Adrenal gland (tissue), 12 donors: ENCODE data around the gene GJB6. TPM values are rescaled to one million over a fixed set of nuclear protein-coding genes. Genes with fewer than 3 reads are reported as not detected.

Source experiments
- DNase-seq, 7 donors: peaks; one replicate each; pipeline ENCODE4 v3.0.0-alpha.2; 2019 to 2020
- H3K27ac ChIP-seq, 5 donors: fragments of 200-600 bp; sonication (generic) in 4 of 5; 1 replicate in 3 of 5; 2 replicates in 2 of 5; pipeline versions ENCODE4 v1.5.1 to v1.8.0; 2016 to 2020; ENCODE audit warnings: mild to moderate bottlenecking in 1 of 5
- H3K27me3 ChIP-seq: fragments of 200-600 bp; 2 replicates; pipeline ENCODE4 v1.8.0; 2021
- H3K36me3 ChIP-seq, 2 donors: fragments of 200-600 bp; replicated peaks in 1 of 2; 1 replicate in 1 of 2; 2 replicates in 1 of 2; pipeline versions ENCODE4 v1.5.1 to v1.8.0; 2018 to 2022
- H3K4me1 ChIP-seq, 2 donors: fragments of 200-600 bp; replicated peaks in 1 of 2; 1 replicate in 1 of 2; 2 replicates in 1 of 2; pipeline versions ENCODE4 v1.5.1 to v1.8.0; 2018 to 2021
- H3K4me3 ChIP-seq, 4 donors: fragments of 200-600 bp; sonication (generic) in 3 of 4; one replicate each; pipeline ENCODE4 v1.5.1; 2016 to 2018
- H3K9me3 ChIP-seq, 3 donors: fragments of 200-600 bp; sonication (generic) in 1 of 3; replicated peaks in 1 of 3; 1 replicate in 2 of 3; 2 replicates in 1 of 3; pipeline versions ENCODE4 v1.5.1 to v1.8.0; 2016 to 2021
- CTCF ChIP-seq, 6 experiments: fragments of 450-650 bp in 4 of 6; fragments of 200-600 bp in 2 of 6; sonication (generic) in 1 of 6; IDR thresholded peaks; 1 replicate in 5 of 6; 2 replicates in 1 of 6; pipeline versions ENCODE4 v1.5.1 to v1.8.0; 2016 to 2021; ENCODE audit warnings: antibody characterized with exemption in 6 of 6, mild to moderate bottlenecking in 2 of 6, moderate library complexity in 1 of 6
- POLR2A ChIP-seq, 2 donors: fragments of 450-650 bp; IDR thresholded peaks; one replicate each; pipeline ENCODE4 v1.6.1; 2017; ENCODE audit warnings: antibody characterized with exemption in 2 of 2, mild to moderate bottlenecking in 2 of 2, moderate library complexity in 1 of 2
- WGBS, 4 donors: extraction: QIAGEN DNeasy Blood & Tissue Kit in 2 of 4; methylation state at CpG; one replicate each; pipeline versions ENCODE4 v1.1.5 to v1.1.7; 2013 to 2017; 5-methylcytosine and 5-hydroxymethylcytosine counted together
- intact Hi-C, 2 donors: fragments of 100-400 bp; cut with DNase I; formaldehyde crosslinking; loops; one replicate each; pipeline versions ENCODE4 v1.14.1 to v1.15.0; 2022 to 2023
- polyA plus RNA-seq, 3 donors: library from polyadenylated mRNA; stranded (reverse); fragments of 200-250 nt in 2 of 3; fragments of 350-450 nt in 1 of 3; fragmentation: Illumina TruSeq in 1 of 3; extraction: RNeasy Lipid Tissue Mini Kit (QIAGEN cat#74804) in 1 of 3; gene quantifications; one replicate each; pipeline ENCODE4 v1.2.3, GENCODE V29; 2013 to 2014
- total RNA-seq, 9 donors: library from RNA; depleted of rRNA in 4 of 9; stranded (reverse); fragments of >200 nt in 4 of 9; fragments of 120-200 nt in 1 of 9; fragmentation: NEBNext Ultra II Directional in 1 of 9; extraction: Animal tissue kit (Norgen Biotek cat#: 25700) in 1 of 9; gene quantifications; one replicate each; pipeline versions ENCODE4 v1.1.0 to v1.2.4, GENCODE V29; 2013 to 2023
- donor health status: healthy with polysubstance abuse.
- donor health status: Bipolar disorder and iron deficiency.
- donor health status: DM: yes; HTN: yes; CAD: no.
- donor health status: DM: no; HTN: no; CAD: no.
- donor health status: DM: no; HTN: no; CAD: no.
- donor health status: DM: yes; HTN: yes; CAD: no.

Gene GJB6
- total and polyA plus RNA-seq, 12 donors, result 0.16 to 2.3 (median 0.17) TPM; not detected in 9

- 16 to 22% (median 19%) methylated on average over 5 of the region's 5 CpGs for WGBS, 4 donors
- no peak overlapping the region for H3K4me3 ChIP-seq
- intact Hi-C loops, result loop anchor here in 1 of 2 donors (10.0 kb wide), 1 partner anchor 302 kb away; no protein-coding TSS in a partner anchor
- H3K36me3 ChIP-seq, result no peaks in the 10 kb centered on the region
- H3K27ac ChIP-seq, result no peak overlapping the region
- TF ChIP-seq POLR2A (IDR thresholded peaks at IDR 0.05) (no peak), CTCF (IDR thresholded peaks at IDR 0.05) (peak; percentile 64 to 86 (median 65))
- peak in 6 of 7 donors; percentile 51 to 72 (median 64) for DNase-seq
- H3K27me3 ChIP-seq, result peaks cover 27% of the 10 kb centered on the region
- no peaks in the 10 kb centered on the region for H3K9me3 ChIP-seq
- H3K4me1 ChIP-seq, result no peaks in the 10 kb centered on the region
These were observed 49.8 kb downstream of the GJB6 start for GRCh38 chr13:20182231-20182846.

- no peaks in the 10 kb centered on the region for H3K36me3 ChIP-seq
- H3K27ac ChIP-seq, result no peak overlapping the region
- WGBS, 4 donors, result 84 to 87% (median 85%) methylated on average over 3 of the region's 3 CpGs
- no peaks in the 10 kb centered on the region for H3K4me1 ChIP-seq
- no peak for DNase-seq
- H3K27me3 ChIP-seq, result peaks cover 33% of the 10 kb centered on the region
- intact Hi-C loops, result loop anchor here in 1 of 2 donors (10.0 kb wide), 1 partner anchor 304 kb away; no protein-coding TSS in a partner anchor
- no peak for TF ChIP-seq CTCF (IDR thresholded peaks at IDR 0.05)
- TF ChIP-seq POLR2A (IDR thresholded peaks at IDR 0.05), result no peak
- no peaks in the 10 kb centered on the region for H3K9me3 ChIP-seq
- H3K4me3 ChIP-seq, result no peak overlapping the region
These were observed 50.9 kb downstream of the GJB6 start for GRCh38 chr13:20181188-20181587.

- Histone ChIP-seq H3K9me3 (no peaks in the 10 kb centered on the region), H3K27me3 (peaks cover 33% of the 10 kb centered on the region), H3K36me3 (no peaks in the 10 kb centered on the region), H3K27ac (no peak overlapping the region), H3K4me1 (peaks cover 0 to 2% of the 10 kb centered on the region in 2 donors), H3K4me3 (no peak overlapping the region)
- intact Hi-C loops, result no loop called here
- 58 to 75% (median 63%) methylated on average over 4 to 5 of the region's 5 CpGs for WGBS, 4 donors
- DNase-seq, result no peak
- TF ChIP-seq POLR2A (IDR thresholded peaks at IDR 0.05) (no peak), CTCF (IDR thresholded peaks at IDR 0.05) (no peak)
These were observed 54.0 kb downstream of the GJB6 start for GRCh38 chr13:20178156-20178555.

- H3K36me3 ChIP-seq, result no peaks in the 10 kb centered on the region
- peaks cover 33% of the 10 kb centered on the region for H3K27me3 ChIP-seq
- no peaks in the 10 kb centered on the region for H3K9me3 ChIP-seq
- DNase-seq, result no peak
- intact Hi-C loops, result no loop called here
- no peak overlapping the region for H3K27ac ChIP-seq
- peaks cover 0 to 2% of the 10 kb centered on the region in 2 donors for H3K4me1 ChIP-seq
- H3K4me3 ChIP-seq, result no peak overlapping the region
- 33 to 38% (median 36%) methylated on average over 12 to 67 of the region's 67 CpGs for WGBS, 4 donors
- TF ChIP-seq POLR2A (IDR thresholded peaks at IDR 0.05) (no peak), CTCF (IDR thresholded peaks at IDR 0.05) (no peak)
These were observed 54.9 kb downstream of the GJB6 start for GRCh38 chr13:20177049-20177831.
